HepG2 (cell line): ENCODE data around the gene MYOM1. TPM values are rescaled to one million over a fixed set of nuclear protein-coding genes. Genes with fewer than 3 reads are reported as not detected.

Source experiments
- ATAC-seq: fragments of 200-7000 bp; cut with Tn5 transposase; 3 replicates; pipeline ENCODE4 v1.9.1; 2020; ENCODE audit warnings: mild to moderate bottlenecking, moderate library complexity
- BruUV-seq: library from RNA; stranded (reverse); fragments of 400-500 nt; replicated peaks from 2 replicates; lab custom pipeline; 2021; lab: Mats Ljungman, UMichigan
- CTCF ChIA-PET: fragments of 300-600 bp; formaldehyde crosslinking; extraction: SDS; loops from one replicate; lab custom pipeline; 2021; ENCODE audit warnings: low total read pairs, inconsistent platforms, low intra/inter-chr PET ratio; lab: Yijun Ruan, JAX
- POLR2A ChIA-PET: fragments of 350-600 bp; sonication (Branson Sonifier 250); formaldehyde crosslinking; loops from one replicate; lab custom pipeline; 2020; ENCODE audit warnings: antibody characterized with exemption, inconsistent platforms; lab: Yijun Ruan, JAX
- DNase-seq: peaks from one replicate; pipeline ENCODE4 v3.0.0-alpha.2; 2015; ENCODE audit warnings: low spot score
- FAIRE-seq: peaks from 3 replicates; lab custom pipeline; 2011; peaks lifted over from hg19 to GRCh38; lab: Jason Lieb, UNC
- H2AFZ ChIP-seq: one replicate; pipeline ENCODE4 v1.6.1; 2011; ENCODE audit warnings: low read length, inconsistent platforms
- H3K27ac ChIP-seq: fragments of 300-600 bp; 3 replicates; pipeline ENCODE4 v1.8.0; 2011; ENCODE audit warnings: mixed run types, mild to moderate bottlenecking, mixed read lengths, low read length, inconsistent platforms; ENCODE audit not compliant: insufficient read depth; ENCODE audit errors: extremely low read length
- H3K27me3 ChIP-seq, 2 experiments: fragments of 200-600 bp in 1 of 2; 2 replicates in 1 of 2; 3 replicates in 1 of 2; pipeline versions ENCODE4 v1.6.0 to v1.8.0; 2011; ENCODE audit warnings: low read length in 2 of 2, mild to moderate bottlenecking in 2 of 2, moderate library complexity in 2 of 2, inconsistent platforms in 1 of 2; ENCODE audit not compliant: insufficient read depth in 2 of 2, control insufficient read depth in 1 of 2
- H3K36me3 ChIP-seq, 2 experiments: fragments of 200-600 bp in 1 of 2; replicated peaks in 1 of 2; 2 replicates in 1 of 2; 3 replicates in 1 of 2; pipeline versions ENCODE4 v1.5.1 to v1.8.0; 2011; ENCODE audit warnings: low read length in 2 of 2, inconsistent platforms in 1 of 2; ENCODE audit not compliant: insufficient read depth in 2 of 2, control insufficient read depth in 1 of 2
- H3K4me1 ChIP-seq: 2 replicates; pipeline ENCODE4 v1.5.1; 2012; ENCODE audit warnings: low read length, inconsistent platforms; ENCODE audit not compliant: insufficient read depth
- H3K4me2 ChIP-seq: 2 replicates; pipeline ENCODE4 v1.6.0; 2011; ENCODE audit warnings: low read depth, low read length, inconsistent platforms
- H3K4me3 ChIP-seq, 3 experiments: fragments of 200-600 bp in 1 of 3; sonication (generic), shearing (Covaris generic) in 1 of 3; replicated peaks in 1 of 3; 2 replicates each; pipeline ENCODE4 v1.5.1; 2011 to 2016; ENCODE audit warnings: low read length in 3 of 3, inconsistent platforms in 2 of 3, low read depth in 2 of 3, mild to moderate bottlenecking in 2 of 3, control low read depth in 1 of 3, mixed read lengths in 1 of 3; ENCODE audit not compliant: insufficient read depth in 1 of 3
- H3K79me2 ChIP-seq: one replicate; pipeline ENCODE4 v1.6.1; 2011; ENCODE audit warnings: low read length, inconsistent platforms; ENCODE audit not compliant: insufficient read depth
- H3K9ac ChIP-seq: 2 replicates; pipeline ENCODE4 v1.6.0; 2011; ENCODE audit warnings: mild to moderate bottlenecking, low read depth, low read length, inconsistent platforms; ENCODE audit not compliant: insufficient read depth
- H3K9me3 ChIP-seq: 2 replicates; pipeline ENCODE4 v1.5.1; 2012; ENCODE audit warnings: mild to moderate bottlenecking, low read length
- H4K20me1 ChIP-seq: 2 replicates; pipeline ENCODE4 v1.6.0; 2011; ENCODE audit warnings: inconsistent platforms, mild to moderate bottlenecking, low read length, moderate library complexity; ENCODE audit not compliant: insufficient read depth
- E2F5 ChIP-seq: sonication (generic); formaldehyde crosslinking; conservative IDR thresholded peaks from 2 replicates; pipeline ENCODE4 v1.4.0; 2020; ENCODE audit warnings: missing genetic modification reagents
- GABPB1 ChIP-seq: IDR thresholded peaks from 2 replicates; pipeline ENCODE4 v1.6.1; 2016; ENCODE audit warnings: mild to moderate bottlenecking, missing genetic modification reagents, moderate library complexity, missing compliant biosample characterization
- HNF4A ChIP-seq: sonication (generic); formaldehyde crosslinking; IDR thresholded peaks from 2 replicates; pipeline ENCODE4 v1.4.0; 2020; ENCODE audit warnings: missing genetic modification reagents
- MED1 ChIP-seq: sonication (generic); formaldehyde crosslinking; IDR thresholded peaks from 2 replicates; pipeline ENCODE4 v1.4.0; 2020; ENCODE audit warnings: missing genetic modification reagents
- NFIC ChIP-seq: IDR thresholded peaks from 2 replicates; pipeline ENCODE4 v1.6.1; 2012; ENCODE audit warnings: mild to moderate bottlenecking, low read length, inconsistent platforms
- RARA ChIP-seq: IDR thresholded peaks from 2 replicates; pipeline ENCODE4 v1.6.1; 2016; ENCODE audit warnings: missing genetic modification reagents, missing compliant biosample characterization
- ZBED4 ChIP-seq: sonication (generic); formaldehyde crosslinking; IDR thresholded peaks from 2 replicates; pipeline ENCODE4 v1.4.0; 2020; ENCODE audit warnings: missing genetic modification reagents, borderline replicate concordance
- ZBTB8A ChIP-seq: sonication (generic); formaldehyde crosslinking; IDR thresholded peaks from 2 replicates; pipeline ENCODE4 v1.4.0; 2020; ENCODE audit warnings: mild to moderate bottlenecking, low read depth, missing genetic modification reagents, borderline replicate concordance
- ZNF121 ChIP-seq: sonication (generic); formaldehyde crosslinking; IDR thresholded peaks from 2 replicates; pipeline ENCODE4 v1.5.0; 2020; ENCODE audit warnings: mild to moderate bottlenecking, missing genetic modification reagents
- ZNF20 ChIP-seq: sonication (generic); formaldehyde crosslinking; IDR thresholded peaks from 2 replicates; pipeline ENCODE4 v1.4.0; 2020; ENCODE audit warnings: mild to moderate bottlenecking, moderate library complexity, missing genetic modification reagents
- ZNF644 ChIP-seq: IDR thresholded peaks from 2 replicates; pipeline ENCODE4 v1.6.1; 2016; ENCODE audit warnings: low read depth
- ZNF792 ChIP-seq: IDR thresholded peaks from 2 replicates; pipeline ENCODE4 v1.6.1; 2016
- WGBS: methylation state at CpG from one replicate; pipeline ENCODE4 v1.1.6; 2017; ENCODE audit warnings: low lambda C conversion rate; 5-methylcytosine and 5-hydroxymethylcytosine counted together
- in situ Hi-C: cut with HindIII; loops from 2 replicates; pipeline ENCODE4 v1.10.0; 2017; ENCODE audit warnings: low pct_unique_long_range_greater_than_20kb; ENCODE audit not compliant: extremely low pct_ligation_motif_present
- intact Hi-C: fragments of 100-400 bp; cut with micrococcal nuclease; formaldehyde crosslinking; loops from one replicate; pipeline ENCODE4 v1.10.0; 2022; ENCODE audit not compliant: unreplicated experiment
- polyA plus RNA-seq, 8 experiments: library from polyadenylated mRNA; depleted of rRNA in 3 of 8; stranded (reverse) in 7 of 8; unstranded in 1 of 8; fragments of >200 nt; fragmentation: Illumina TruSeq in 4 of 8; extraction: Trizol in 4 of 8; gene quantifications; 2 replicates each; pipeline versions ENCODE4 v1.2.1 to v1.2.3, GENCODE V29; 2011 to 2016; ENCODE audit warnings: low read depth in 4 of 8, missing spikeins in 1 of 8, mixed read lengths in 1 of 8; ENCODE audit not compliant: insufficient read depth in 1 of 8
- total RNA-seq, 5 experiments: library from RNA; depleted of rRNA; stranded (reverse); fragments of >200 nt; fragmentation: Illumina TruSeq; extraction: Trizol; gene quantifications; 2 replicates each; pipeline ENCODE4 v1.2.3, GENCODE V29; 2016; ENCODE audit warnings: low read depth in 1 of 5
- TF ChIP-seq, protein P1 (sequence below): IDR thresholded peaks from 2 replicates; pipeline ENCODE4 v1.4.0; 2020; ENCODE audit warnings: mild to moderate bottlenecking, missing genetic modification reagents

The MYOM1 gene
- total and polyA plus RNA-seq, 2 of the 13 experiments (the other 11 are each of a cell fraction or from before 2014, with no cell fraction given): 0.46 to 0.98 TPM

GRCh38 chr18:3132700-3133099, 87.1 kb downstream of the MYOM1 start (continued):
- no peak for TF ChIP-seq ZBED4 (CRISPR knock-in tag)
- no peak for TF ChIP-seq ZNF792 (CRISPR knock-in tag)
- no peak for TF ChIP-seq GABPB1 (CRISPR knock-in tag)
- TF ChIP-seq ZBTB8A (CRISPR knock-in tag): no peak
- no peak for TF ChIP-seq E2F5
- no peak for TF ChIP-seq ZNF644
- TF ChIP-seq, all 625 proteins: peak for 0

- CTCF ChIA-PET: no interaction called here
- Histone ChIP-seq H3K4me3 (no peak overlapping the region), H3K27ac (no peak overlapping the region), H3K36me3 (no peaks in the 10 kb centered on the region), H3K27me3 (no peaks in the 10 kb centered on the region), H3K4me1 (peaks cover 21% of the 10 kb centered on the region), H4K20me1 (no peaks in the 10 kb centered on the region), H3K79me2 (no peaks in the 10 kb centered on the region), H2AFZ (no peak overlapping the region), H3K4me2 (no peak overlapping the region), H3K9me3 (no peaks in the 10 kb centered on the region), H3K9ac (no peak overlapping the region)
- POLR2A ChIA-PET: interaction anchor here (1.1 kb wide), 1 partner anchor 144 kb away, joined by 3 read pairs; no protein-coding TSS in a partner anchor
- in situ Hi-C loops: no loop called here
- intact Hi-C loops: no loop called here
- ATAC-seq (no peak), DNase-seq (peak; percentile 31), FAIRE-seq (no peak)
- BruUV-seq: no TSS peak
- WGBS: 32% methylated on average over 2 of the region's 2 CpGs
- TF ChIP-seq RARA (peak; percentile 57), ZNF121 (peak; percentile 73; the same call in 1 of the 2 replicates), MED1 (0 out of 2 replicates have a peak, but pooled peaks have one; percentile 27), ZNF20 (CRISPR knock-in tag) (no peak), HNF4A (peak; percentile 41), NFIC (no peak)
- TF ChIP-seq, protein P1, sequence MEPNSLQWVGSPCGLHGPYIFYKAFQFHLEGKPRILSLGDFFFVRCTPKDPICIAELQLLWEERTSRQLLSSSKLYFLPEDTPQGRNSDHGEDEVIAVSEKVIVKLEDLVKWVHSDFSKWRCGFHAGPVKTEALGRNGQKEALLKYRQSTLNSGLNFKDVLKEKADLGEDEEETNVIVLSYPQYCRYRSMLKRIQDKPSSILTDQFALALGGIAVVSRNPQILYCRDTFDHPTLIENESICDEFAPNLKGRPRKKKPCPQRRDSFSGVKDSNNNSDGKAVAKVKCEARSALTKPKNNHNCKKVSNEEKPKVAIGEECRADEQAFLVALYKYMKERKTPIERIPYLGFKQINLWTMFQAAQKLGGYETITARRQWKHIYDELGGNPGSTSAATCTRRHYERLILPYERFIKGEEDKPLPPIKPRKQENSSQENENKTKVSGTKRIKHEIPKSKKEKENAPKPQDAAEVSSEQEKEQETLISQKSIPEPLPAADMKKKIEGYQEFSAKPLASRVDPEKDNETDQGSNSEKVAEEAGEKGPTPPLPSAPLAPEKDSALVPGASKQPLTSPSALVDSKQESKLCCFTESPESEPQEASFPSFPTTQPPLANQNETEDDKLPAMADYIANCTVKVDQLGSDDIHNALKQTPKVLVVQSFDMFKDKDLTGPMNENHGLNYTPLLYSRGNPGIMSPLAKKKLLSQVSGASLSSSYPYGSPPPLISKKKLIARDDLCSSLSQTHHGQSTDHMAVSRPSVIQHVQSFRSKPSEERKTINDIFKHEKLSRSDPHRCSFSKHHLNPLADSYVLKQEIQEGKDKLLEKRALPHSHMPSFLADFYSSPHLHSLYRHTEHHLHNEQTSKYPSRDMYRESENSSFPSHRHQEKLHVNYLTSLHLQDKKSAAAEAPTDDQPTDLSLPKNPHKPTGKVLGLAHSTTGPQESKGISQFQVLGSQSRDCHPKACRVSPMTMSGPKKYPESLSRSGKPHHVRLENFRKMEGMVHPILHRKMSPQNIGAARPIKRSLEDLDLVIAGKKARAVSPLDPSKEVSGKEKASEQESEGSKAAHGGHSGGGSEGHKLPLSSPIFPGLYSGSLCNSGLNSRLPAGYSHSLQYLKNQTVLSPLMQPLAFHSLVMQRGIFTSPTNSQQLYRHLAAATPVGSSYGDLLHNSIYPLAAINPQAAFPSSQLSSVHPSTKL (CRISPR knock-in tag): peak; percentile 36; the same call in 1 of the 2 replicates
Observed at GRCh38 chr18:3130344-3130743, 89.4 kb downstream of the MYOM1 start.
